GM12878 (cell line): Measurements from ENCODE around the gene PAIP2. TPM values are rescaled to one million over a fixed set of nuclear protein-coding genes. Genes with fewer than 3 reads are reported as not detected.

Source experiments
- ATF2 ChIP-seq: IDR thresholded peaks from 2 replicates; pipeline ENCODE4 v1.6.1; 2012; ENCODE audit warnings: low read length, inconsistent platforms
- CREB1 ChIP-seq: IDR thresholded peaks from 2 replicates; pipeline ENCODE4 v1.6.1; 2012; ENCODE audit warnings: low read depth, mild to moderate bottlenecking, inconsistent platforms
- EGR1 ChIP-seq, 2 experiments: IDR thresholded peaks; 1 replicate in 1 of 2; 2 replicates in 1 of 2; pipeline ENCODE4 v1.6.1; 2011 to 2012; ENCODE audit warnings: low read depth in 2 of 2, low read length in 2 of 2, borderline replicate concordance in 1 of 2, mild to moderate bottlenecking in 1 of 2, moderate library complexity in 1 of 2
- EZH2 ChIP-seq: IDR thresholded peaks from 2 replicates; pipeline ENCODE4 v1.6.1; 2012; ENCODE audit warnings: low read depth, mild to moderate bottlenecking, control low read depth, inconsistent platforms, low read length, borderline replicate concordance; ENCODE audit not compliant: control insufficient read depth
- GATAD2B ChIP-seq: fragments of 450-650 bp; conservative IDR thresholded peaks from 2 replicates; pipeline ENCODE4 v1.6.1; 2017; ENCODE audit warnings: low read depth, mild to moderate bottlenecking, moderate library complexity
- IKZF2 ChIP-seq, 2 experiments: fragments of 450-650 bp; IDR thresholded peaks; 2 replicates each; pipeline ENCODE4 v1.6.1; 2017; ENCODE audit warnings: mild to moderate bottlenecking in 2 of 2, moderate library complexity in 2 of 2
- PAX8 ChIP-seq: fragments of 450-650 bp; IDR thresholded peaks from 2 replicates; pipeline ENCODE4 v1.6.1; 2017; ENCODE audit warnings: mild to moderate bottlenecking, moderate library complexity
- POLR2AphosphoS2 ChIP-seq: IDR thresholded peaks from 2 replicates; pipeline ENCODE4 v1.6.1; 2011; ENCODE audit warnings: low read depth, mild to moderate bottlenecking, low read length, improper control_type of control experiment, moderate library complexity
- POU2F2 ChIP-seq: IDR thresholded peaks from 3 replicates; pipeline ENCODE4 v1.6.1; 2011; ENCODE audit warnings: low read depth, mild to moderate bottlenecking, low read length, borderline replicate concordance
- SIN3A ChIP-seq: IDR thresholded peaks from 2 replicates; pipeline ENCODE4 v1.6.1; 2012; ENCODE audit warnings: low read depth, low read length, improper control_type of control experiment
- SPI1 ChIP-seq: IDR thresholded peaks from 2 replicates; pipeline ENCODE4 v1.6.1; 2011; ENCODE audit warnings: low read depth, mild to moderate bottlenecking, low read length, moderate library complexity, borderline replicate concordance; ENCODE audit not compliant: insufficient read depth
- SRF ChIP-seq, 2 experiments: IDR thresholded peaks; 2 replicates each; pipeline ENCODE4 v1.6.1; 2011; ENCODE audit warnings: low read depth in 2 of 2, low read length in 2 of 2, mild to moderate bottlenecking in 1 of 2, moderate library complexity in 1 of 2
- TBL1XR1 ChIP-seq: IDR thresholded peaks from 2 replicates; pipeline ENCODE4 v1.6.1; 2012; ENCODE audit warnings: low read depth, low read length, improper control_type of control experiment
- TCF7 ChIP-seq: IDR thresholded peaks from 2 replicates; pipeline ENCODE4 v1.6.1; 2014; ENCODE audit warnings: antibody characterized with exemption, borderline replicate concordance
- ZBTB4 ChIP-seq: fragments of 450-650 bp; formaldehyde crosslinking; IDR thresholded peaks from 2 replicates; pipeline ENCODE4 v1.4.0; 2022; ENCODE audit warnings: mild to moderate bottlenecking, moderate library complexity
- ZNF274 ChIP-seq: IDR thresholded peaks from one replicate; pipeline ENCODE4 v1.8.0; 2011; ENCODE audit not compliant: insufficient read length, insufficient read depth
- ZZZ3 ChIP-seq: IDR thresholded peaks from 2 replicates; pipeline ENCODE4 v1.6.1; 2011; ENCODE audit warnings: low read depth; ENCODE audit not compliant: control insufficient read depth, insufficient read length
- polyA plus RNA-seq, 11 experiments: library from polyadenylated mRNA; depleted of rRNA in 4 of 11; unstranded in 6 of 11; stranded (reverse) in 5 of 11; fragments of >200 nt; fragmentation: Nextera tagmentation in 4 of 11; fragmentation: Illumina TruSeq in 1 of 11; extraction: Ambion mirVana in 4 of 11; extraction: Trizol in 1 of 11; gene quantifications; 1 replicate in 1 of 11; 2 replicates in 10 of 11; pipeline versions ENCODE4 v1.2.1 to v1.2.3, GENCODE V29; 2011 to 2016; ENCODE audit warnings: inconsistent platforms in 2 of 11, missing spikeins in 2 of 11, low read depth in 1 of 11
- total RNA-seq, 4 experiments: library from RNA; depleted of rRNA in 3 of 4; stranded (reverse); fragments of >200 nt in 3 of 4; fragmentation: Illumina TruSeq in 1 of 4; extraction: Trizol in 1 of 4; gene quantifications; 2 replicates each; pipeline versions ENCODE4 v1.2.1 to v1.2.3, GENCODE V29; 2013 to 2021
- TF ChIP-seq, protein P1 (sequence below): fragments of 450-650 bp; IDR thresholded peaks from 2 replicates; pipeline ENCODE4 v1.6.1; 2017; ENCODE audit warnings: mild to moderate bottlenecking, low read depth, inconsistent platforms; ENCODE audit not compliant: poor library complexity, severe bottlenecking
- TF ChIP-seq, protein P2 (sequence below): fragments of 450-650 bp; formaldehyde crosslinking; IDR thresholded peaks from 2 replicates; pipeline ENCODE4 v1.4.0; 2020; ENCODE audit warnings: mild to moderate bottlenecking, moderate library complexity

Gene PAIP2
- total and polyA plus RNA-seq, 10 of the 15 experiments (the other 5 are each of a cell fraction or from before 2014, with no cell fraction given), result 49.9 to 154 (median 102) TPM

GRCh38 chr5:139399501-139400121 is 58.0 kb downstream of the PAIP2 start (continued):
- TF ChIP-seq ZBTB4 (CRISPR knock-in tag) (no peak), ZZZ3 (no peak), ZNF274 (no peak), POLR2AphosphoS2 (no peak), SRF (IDR thresholded peaks at IDR 0.05; ENCODE audit: low read depth in 2 of 2, low read length in 2 of 2) (no peak), GATAD2B (peak; percentile 95), IKZF2 (IDR thresholded peaks at IDR 0.05) (peak; percentile 84 to 86), CREB1 (no peak), TBL1XR1 (no peak), SIN3A (no peak), TCF7 (no peak), ATF2 (no peak), EZH2 (no peak), POU2F2 (no peak), SPI1 (no peak), PAX8 (no peak), EGR1 (IDR thresholded peaks at IDR 0.05; ENCODE audit: borderline replicate concordance in 1 of 2, low read depth in 2 of 2, low read length in 2 of 2) (no peak)
- TF ChIP-seq, protein P1, sequence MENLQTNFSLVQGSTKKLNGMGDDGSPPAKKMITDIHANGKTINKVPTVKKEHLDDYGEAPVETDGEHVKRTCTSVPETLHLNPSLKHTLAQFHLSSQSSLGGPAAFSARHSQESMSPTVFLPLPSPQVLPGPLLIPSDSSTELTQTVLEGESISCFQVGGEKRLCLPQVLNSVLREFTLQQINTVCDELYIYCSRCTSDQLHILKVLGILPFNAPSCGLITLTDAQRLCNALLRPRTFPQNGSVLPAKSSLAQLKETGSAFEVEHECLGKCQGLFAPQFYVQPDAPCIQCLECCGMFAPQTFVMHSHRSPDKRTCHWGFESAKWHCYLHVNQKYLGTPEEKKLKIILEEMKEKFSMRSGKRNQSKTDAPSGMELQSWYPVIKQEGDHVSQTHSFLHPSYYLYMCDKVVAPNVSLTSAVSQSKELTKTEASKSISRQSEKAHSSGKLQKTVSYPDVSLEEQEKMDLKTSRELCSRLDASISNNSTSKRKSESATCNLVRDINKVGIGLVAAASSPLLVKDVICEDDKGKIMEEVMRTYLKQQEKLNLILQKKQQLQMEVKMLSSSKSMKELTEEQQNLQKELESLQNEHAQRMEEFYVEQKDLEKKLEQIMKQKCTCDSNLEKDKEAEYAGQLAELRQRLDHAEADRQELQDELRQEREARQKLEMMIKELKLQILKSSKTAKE, result peak; percentile 85
- TF ChIP-seq, protein P2, sequence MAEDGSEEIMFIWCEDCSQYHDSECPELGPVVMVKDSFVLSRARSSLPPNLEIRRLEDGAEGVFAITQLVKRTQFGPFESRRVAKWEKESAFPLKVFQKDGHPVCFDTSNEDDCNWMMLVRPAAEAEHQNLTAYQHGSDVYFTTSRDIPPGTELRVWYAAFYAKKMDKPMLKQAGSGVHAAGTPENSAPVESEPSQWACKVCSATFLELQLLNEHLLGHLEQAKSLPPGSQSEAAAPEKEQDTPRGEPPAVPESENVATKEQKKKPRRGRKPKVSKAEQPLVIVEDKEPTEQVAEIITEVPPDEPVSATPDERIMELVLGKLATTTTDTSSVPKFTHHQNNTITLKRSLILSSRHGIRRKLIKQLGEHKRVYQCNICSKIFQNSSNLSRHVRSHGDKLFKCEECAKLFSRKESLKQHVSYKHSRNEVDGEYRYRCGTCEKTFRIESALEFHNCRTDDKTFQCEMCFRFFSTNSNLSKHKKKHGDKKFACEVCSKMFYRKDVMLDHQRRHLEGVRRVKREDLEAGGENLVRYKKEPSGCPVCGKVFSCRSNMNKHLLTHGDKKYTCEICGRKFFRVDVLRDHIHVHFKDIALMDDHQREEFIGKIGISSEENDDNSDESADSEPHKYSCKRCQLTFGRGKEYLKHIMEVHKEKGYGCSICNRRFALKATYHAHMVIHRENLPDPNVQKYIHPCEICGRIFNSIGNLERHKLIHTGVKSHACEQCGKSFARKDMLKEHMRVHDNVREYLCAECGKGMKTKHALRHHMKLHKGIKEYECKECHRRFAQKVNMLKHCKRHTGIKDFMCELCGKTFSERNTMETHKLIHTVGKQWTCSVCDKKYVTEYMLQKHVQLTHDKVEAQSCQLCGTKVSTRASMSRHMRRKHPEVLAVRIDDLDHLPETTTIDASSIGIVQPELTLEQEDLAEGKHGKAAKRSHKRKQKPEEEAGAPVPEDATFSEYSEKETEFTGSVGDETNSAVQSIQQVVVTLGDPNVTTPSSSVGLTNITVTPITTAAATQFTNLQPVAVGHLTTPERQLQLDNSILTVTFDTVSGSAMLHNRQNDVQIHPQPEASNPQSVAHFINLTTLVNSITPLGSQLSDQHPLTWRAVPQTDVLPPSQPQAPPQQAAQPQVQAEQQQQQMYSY, result no peak
